Hematopoietic multipotent progenitor cell treated with erythropoietin and hydrocortisone succinate and interleukin-3 and kit ligand, for 15 days (in vitro differentiated cells): ENCODE results near the gene SIT1.
"Not testable (repeated sequence)": the region's sequence is repeated elsewhere in the genome, so short reads cannot be mapped to it uniquely, and the experiment has no call there.

Experiments used
- DNase-seq: peaks from one replicate; pipeline ENCODE4 v3.0.0-alpha.2; 2015; ENCODE audit warnings: low spot score

Gene SIT1

DNA sequence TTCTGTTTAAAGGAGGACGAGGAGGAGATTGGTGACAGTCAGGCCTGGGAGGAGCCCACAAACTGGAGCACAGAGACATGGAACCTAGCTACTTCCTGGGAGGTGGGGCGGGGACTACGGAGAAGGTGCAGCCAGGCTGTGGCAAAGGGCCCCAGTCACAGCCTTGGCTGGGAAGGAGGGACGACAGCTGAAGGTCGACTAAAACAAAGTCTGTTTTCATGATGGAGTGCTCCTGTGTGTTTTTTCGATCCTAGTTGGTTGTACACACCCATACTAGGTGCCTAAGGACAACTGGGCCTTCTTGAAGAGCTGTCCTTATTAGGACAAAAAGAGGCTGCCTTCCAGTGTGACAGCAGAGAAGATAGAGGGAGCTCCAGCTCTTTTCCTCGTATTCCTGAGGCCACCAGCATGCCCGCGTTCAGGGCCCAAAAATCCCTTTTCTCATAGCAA is 10.3 kb upstream of the SIT1 start:
- DNase-seq, result no peak

DNA sequence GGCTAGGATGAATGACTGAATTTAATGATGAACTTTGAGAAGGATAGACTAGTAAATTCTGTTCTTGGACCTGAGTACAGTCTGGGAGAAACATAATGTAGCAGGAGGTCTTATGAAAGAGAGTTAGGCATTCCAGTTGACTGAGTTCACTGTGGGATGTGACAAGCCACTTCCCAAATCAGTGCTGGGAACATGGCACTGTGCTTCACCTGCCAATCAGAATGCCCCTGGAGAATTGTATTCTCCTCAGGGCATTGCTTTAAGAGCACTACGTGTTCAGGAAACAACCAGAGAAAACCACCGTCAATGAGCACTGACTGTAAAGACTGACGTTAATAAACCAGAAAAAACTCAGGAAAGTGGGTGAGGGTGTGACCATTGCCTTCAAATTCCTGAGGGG is 8.6 kb upstream of the SIT1 start:
- DNase-seq, result no peak

DNA sequence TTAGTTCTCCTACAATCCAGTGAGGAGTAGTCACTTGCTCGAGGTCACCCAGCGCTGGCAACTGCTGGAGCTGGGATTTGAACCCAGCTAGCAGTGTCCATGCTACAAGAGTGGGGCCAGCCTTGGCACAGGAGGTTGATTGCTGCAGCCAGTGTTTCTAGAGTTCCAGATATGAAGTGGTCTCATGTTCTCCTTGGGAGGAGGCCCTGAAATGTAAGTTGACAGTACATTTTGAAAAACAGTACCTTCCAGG is 8.2 kb upstream of the SIT1 start:
- DNase-seq, result no peak

DNA sequence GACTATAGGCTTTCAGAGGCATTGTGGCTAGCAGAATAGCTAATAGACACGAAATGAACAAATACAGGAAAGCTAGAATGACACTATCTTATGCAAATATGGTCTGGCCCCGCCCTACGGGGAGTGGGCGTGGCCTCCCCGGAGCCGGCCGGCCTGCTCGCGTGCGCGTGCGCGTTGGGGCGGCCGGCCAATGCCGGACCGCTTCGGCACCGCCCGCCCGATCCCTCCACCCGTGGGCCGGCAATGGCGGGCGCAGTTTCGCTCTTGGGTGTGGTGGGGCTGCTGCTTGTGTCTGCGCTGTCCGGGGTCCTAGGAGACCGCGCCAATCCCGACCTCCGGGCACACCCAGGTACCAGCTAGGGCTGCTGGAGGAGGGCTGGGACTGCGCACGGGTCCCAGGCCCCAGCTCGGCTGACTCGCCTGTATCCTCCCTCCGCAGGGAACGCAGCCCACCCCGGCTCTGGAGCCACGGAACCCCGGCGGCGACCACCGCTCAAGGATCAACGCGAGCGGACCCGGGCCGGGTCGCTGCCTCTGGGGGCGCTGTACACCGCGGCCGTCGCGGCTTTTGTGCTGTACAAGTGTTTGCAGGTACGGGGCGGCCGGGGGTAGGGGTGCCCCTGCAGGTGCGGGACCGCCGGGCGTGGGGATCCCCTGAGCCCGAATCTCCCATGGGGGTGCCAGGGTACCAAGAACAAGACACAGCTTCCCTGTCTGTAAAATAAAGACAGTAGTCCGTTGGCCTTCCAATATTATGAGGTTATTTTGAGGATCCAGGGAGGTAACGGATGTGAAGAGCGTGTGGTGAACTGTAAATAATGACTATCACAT is 7.6 kb upstream of the SIT1 start, which contains the start of gene CCDC107:
Gene CCDC107, plus strand, starts transcription at position 156 of the 831 bp plus-strand sequence. Its CDS starts 88 bp downstream, at position 244.
- DNase-seq, result peak; percentile 92

DNA sequence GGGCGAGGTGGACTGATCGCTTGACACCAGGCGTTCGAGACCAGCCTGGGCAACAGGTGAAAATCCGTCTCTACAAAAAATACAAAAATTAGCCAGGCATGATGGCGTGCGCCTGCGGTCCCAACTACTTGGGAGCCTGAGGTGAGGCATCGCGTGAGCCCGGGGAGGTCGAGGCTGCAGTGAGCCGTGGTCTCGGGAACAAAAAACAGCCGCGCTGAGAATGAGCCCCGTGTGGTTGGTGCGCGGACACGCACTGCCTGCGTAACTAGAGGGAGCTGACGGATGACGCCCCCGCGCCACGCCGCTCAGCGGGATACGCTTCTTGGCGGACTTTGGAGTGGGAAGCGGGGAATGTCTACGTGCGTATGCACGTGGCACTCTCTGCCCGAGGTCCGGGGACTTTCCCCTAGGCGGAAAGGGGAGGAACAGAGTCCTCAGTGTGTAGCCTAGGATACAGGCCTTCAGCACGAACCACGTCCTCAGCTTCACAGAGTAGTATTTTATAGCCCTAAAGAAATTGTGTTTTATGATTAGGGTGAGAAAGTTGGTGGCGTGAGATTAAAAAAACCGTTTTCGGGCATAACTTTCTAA is 6.9 kb upstream of the SIT1 start, which contains the start of gene RMRP:
Gene RMRP, minus strand, starts transcription at position 474 of the 591 bp plus-strand sequence.
- DNase-seq, result peak; percentile 97

DNA sequence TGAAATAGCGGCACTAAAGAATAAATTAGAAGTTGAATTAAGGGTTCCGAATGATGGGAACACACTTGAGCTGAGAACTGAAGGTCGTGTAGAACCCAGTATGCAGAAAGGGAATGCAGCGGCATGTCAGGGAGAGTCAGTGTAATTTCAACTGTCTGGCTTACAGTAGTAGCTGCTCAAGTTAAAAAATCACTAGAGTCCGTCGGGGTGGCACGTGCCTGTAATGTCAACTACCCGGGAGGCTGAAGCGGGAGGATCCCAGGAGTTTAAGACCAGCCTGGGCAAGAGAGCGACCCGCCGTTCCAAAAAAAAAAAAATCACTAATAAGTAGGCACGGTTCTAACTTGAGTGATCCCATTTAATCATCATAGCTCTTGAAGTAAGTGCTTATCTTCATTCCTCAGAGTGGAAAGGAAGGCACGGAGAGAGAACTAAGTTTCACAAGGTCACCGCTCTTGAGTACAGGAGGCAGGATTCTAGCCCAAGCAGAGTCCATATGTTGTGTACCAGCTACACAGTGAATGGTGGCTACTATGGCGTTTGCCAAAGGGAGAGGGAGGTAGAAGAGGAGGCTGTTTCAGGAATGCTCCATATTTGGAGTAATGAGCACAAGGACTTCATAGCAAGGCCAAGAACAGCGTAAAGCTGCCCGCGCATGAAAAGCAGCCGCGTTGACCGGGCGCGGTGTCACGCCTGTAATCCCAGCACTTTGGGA is 6.3 kb upstream of the SIT1 start:
- no peak for DNase-seq

DNA sequence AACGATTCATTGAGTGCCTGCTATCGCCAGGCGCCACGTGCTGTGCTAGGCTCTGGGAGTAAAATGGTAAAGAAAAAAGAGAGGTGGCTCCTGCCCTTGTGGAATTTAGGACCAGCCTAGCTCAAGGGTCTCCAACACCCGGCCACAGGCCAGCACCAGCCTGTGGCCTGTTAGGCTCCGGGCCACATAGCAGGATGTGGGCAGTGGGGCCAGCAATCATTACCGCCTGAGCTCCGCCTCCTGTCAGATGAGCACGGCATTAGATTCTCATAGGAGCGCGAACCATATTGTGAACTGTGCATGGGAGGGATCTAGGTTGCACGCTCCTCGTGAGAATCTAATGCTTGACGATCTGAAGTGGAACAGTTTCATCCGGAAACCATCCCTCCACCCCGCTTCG is 5.6 kb upstream of the SIT1 start:
- no peak for DNase-seq

DNA sequence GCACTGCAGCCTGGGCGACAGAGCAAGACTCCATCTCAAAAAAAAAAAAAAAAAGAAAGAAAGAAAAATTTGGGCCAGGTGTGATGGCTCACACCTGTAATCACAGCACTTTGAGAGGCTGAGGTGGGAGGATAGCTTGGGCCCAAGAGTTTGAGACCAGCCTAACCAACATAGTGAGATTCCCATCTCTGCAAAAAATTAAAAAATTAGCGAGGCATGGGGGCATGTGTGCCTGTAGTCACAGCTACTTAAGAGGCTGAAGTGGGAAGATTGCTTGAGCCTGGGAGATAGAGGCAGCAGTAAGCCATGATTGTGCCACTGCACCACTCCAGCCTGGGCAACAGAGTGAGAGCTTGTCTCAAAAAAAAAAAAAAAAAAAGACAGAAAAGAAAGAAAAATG is 2.9 kb upstream of the SIT1 start:
- DNase-seq, result no peak

DNA sequence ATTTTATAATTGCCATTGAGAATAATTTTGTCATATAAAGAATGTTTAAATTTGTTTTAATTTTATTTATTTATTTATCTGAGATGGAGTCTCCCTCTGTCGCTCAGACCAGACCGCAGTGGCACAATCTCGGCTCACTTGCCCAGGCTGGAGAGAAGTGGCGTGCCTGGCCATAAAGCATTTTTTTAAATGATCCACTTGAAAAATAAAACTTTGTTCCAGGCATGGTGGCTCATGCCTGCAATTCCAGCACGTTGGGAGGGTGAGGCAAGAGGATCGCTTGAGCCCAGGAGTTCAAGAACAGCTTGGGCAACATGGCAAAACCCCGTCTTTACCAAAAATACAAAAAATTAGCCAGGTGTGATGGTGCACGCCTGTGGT is 2.1 kb upstream of the SIT1 start:
- DNase-seq, result no peak

DNA sequence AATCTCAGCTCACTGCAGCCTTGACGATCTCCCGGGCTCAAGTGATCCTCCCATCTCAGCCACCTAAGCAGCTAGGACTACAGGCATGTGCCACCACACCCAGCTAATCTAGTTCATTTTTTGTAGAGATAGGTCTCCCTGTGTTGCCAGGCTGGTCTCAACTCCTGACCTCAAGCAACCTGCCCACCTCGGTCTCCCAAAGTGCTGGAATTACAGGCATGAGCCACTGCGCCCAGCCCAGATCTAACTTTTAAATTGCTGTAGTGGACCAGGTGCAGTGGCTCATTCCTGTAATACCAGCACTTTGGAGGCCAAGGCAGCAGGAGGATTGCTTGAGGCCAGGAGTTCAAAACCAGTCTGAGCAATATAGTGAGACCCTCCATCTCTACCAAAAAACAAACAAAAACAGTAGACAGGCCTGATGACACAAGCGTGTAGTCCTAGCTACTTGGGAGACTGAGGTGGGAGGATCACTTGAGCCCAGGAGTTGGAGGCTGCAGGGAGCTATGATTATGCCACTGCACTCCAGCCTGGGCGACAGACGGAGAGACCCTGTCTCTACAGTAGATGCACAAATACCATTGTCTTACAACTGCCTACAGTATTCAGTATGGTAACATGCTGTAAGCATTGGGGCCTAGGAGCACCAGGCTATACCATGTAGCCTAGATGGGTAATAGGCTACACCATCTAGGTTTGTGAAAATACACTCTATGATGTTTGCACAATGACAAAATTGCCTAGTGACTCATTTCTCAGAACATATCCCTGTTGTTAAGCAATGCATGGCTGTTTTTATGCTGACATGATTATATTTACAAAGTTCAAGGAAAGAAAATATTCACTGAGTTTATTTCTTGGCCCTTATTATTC is 1.5 kb upstream of the SIT1 start:
- DNase-seq, result no peak

DNA sequence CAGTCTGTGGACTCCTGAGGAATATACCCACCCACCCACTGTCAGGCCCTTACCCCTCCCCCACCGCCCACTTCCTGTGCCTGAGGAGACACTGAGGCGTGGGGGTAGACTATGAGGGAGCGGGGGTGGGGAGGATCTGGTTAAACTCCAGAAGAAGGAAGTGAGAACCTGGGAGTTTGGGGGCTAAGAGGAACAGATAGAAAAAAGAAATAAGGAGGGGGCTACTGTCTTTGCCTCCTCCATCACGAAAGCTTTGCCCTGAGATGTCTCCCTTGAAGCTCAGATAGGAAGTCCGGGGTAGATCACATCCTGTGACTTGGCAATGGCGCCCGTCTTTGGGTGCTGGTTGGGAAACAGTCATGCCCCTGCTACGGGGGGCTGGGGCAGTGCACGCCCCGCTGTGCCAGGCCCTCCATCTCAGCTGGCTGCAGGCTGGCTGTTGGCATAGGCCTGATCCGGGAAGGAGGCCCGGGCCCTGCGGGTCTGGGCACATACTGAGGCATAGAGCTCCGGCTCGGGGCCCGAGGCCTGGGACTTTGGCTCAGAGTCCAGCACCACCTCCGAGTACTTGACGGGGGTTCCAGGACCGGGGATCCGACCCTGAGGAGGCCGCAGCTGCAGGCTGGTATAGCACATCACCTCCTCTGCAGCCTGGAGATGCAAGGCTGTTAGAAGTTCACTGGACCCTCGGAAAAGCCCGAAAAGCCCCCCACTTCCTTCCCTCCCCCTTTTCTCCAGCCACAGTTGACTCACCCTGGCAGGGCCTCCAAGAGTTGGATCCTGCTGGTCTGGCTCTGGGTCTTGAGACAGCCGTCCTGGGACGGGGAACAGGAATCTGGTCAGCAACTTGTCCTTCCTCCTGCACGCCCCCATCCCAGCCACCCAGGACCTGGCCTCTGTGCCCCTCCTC is 1.0 kb downstream of the SIT1 start:
- no peak for DNase-seq

DNA sequence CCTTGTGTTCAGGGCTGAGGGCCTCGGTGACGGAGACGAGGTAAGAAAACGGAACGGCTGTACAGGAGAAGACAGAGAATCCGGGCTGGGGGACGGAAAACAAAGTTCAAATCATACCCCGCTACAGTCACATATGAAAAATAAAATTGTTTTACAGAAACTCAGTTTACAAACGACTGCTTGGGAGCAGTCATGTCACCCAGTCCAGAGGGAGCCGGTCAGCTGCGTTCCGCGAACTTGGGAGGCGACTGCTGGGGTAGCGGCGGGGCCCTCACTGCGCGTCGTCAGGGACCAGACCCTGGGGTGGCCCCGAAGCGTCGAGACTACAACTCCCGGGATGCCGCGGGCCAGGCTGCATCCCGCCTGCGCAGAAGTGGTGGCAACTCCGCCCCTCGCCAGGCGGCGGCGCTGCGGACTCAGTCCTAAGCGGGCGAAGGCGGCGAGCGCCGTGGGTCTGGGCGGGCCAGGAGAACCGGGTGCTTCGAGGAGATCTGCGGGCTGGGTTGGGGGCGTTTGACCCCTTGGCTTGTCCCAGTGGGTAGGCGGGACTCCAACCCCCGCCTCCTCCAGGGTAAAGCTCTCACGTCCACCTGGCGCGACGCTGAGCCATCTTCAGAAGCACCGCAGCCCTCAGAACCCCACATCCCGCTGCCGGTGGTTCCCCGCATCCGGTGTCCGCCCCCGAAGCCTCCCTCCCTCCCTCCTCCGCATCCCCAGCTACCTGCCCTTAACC is 4.0 kb downstream of the SIT1 start:
- peak; percentile 86 for DNase-seq

DNA sequence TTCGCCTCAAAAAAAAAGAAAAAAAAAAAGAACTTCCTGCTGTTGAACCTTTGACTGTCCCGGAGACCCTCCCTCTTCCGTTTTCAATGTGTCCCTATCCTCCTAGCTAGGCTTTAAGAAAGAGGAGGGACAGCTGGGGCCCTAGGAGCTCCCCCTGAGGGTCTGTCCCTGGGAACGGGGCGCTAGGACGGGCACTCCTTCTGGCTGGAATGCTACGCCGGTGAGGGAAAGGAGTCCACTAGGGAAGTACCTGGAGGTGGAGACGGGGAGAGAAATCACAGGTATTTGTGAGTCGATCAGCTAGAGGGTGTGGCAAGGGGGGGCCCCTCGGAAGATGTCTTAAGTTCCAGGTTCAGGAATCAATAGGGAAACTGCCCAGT is 4.6 kb downstream of the SIT1 start:
- no peak for DNase-seq

DNA sequence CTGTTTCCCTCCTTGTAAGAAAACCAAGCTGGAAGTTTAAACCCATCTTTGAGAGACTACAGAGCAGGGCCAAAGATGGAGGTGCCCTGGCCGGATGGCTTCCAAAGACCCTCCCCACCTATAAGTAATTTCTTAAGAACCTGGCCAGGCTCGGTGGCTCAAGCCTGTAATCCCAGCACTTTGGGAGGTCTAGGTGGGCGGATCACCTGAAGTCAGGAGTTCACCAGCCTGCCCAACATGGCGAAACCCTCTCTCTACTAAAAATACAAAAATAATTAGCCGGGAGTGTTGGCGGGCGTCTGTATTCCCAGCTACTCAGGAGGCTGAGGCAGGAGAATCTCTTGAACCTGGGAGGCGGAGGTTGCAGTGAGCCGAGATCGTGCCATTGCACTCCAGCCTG is 5.0 kb downstream of the SIT1 start:
- DNase-seq, result not testable (repeated sequence)

DNA sequence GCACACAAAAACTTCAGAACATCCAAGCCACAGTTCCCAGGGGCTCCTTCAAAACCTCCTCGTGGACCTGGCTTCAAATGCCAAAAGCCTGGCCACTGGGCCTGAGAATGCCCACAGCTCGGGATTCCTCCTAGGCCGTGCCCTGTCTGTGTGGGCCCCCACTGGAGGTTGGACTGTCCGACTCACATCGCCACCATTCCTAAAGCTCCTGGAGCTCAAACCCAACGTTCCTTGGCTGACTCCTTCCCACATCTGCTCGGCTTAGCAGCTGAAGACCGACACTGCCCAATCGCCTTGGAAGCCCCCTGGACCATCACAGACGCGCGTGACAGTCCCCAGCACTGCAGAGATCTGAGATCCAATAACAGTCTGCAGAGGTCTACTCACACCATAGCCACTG is 7.7 kb downstream of the SIT1 start:
- no peak for DNase-seq

DNA sequence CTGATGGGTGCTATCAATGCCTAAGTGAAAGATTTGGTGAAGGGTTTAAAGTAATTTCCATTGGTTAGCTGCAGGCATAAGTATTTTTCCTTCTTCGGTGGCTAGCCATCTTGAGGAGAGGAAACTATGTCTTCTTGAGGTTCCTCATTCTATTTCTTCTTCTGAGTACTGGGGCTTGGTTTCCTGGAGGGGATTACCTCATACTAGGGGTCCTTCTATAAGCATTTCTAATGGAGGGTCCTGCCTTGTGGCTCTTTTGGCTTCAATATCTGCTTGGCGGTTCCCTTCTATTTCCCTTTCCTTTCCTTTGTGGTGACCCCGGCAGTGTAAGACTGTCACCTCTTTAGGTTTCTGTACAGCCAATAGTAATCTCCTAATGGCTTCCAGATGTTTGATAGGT is 9.3 kb downstream of the SIT1 start:
- not testable (repeated sequence) for DNase-seq

DNA sequence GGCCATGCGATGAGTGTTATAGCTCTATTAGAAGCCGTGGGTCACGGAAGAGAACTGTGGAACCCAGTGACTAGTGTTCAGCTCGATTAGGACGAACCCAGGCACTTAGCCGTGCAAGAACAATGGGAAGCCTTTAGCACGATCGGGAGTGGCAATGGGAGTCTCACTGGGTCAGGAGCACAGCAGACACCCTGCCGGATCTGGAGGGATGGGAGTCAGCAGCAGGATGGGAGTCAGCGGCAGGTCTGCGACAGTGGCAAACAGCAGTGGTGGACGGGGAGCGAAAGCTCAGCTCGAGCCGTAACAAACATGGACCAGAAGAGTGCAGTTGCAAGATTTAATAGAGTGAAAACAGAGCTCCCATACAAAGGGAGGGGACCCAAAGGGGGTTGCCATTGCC is 10.3 kb downstream of the SIT1 start:
- DNase-seq, result not testable (repeated sequence)

DNA sequence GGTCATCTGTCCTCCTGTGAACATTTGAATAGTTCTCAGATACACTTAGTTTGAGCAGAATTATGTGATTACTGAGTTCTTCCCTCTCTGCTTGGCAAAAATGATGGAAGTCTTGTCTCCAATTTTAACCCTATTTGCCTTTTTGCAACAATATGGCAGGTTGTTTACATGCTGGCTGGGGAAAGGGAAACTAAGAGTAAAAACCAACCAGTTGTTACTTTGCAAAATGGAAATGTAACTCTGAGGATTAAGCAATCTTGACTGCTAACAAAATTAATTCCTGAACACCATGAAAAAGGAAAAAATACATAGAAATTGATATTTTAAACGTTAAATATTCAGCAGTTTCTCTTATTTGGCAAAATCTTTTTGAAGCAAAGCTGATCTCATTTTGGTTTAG is 11.1 kb downstream of the SIT1 start:
- no peak for DNase-seq

DNA sequence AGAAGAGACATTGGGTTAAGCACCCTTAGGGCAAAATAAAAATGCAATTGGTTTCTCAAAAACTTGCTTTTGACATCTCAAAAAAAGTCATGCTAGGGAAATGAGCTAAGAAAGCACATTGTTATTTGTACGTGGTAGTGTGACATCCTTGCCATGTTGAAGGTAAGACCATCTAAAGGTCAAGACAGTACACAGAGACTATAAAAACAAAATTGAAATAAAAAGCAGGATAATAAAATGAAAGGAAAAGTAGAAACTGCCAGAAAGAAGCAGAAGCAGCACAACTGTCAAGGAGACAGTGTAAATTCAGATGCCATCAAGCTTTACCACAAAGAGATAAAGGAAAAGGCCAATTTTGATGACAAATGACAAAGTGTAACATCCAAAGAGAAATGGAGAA is 11.5 kb downstream of the SIT1 start:
- DNase-seq, result not testable (repeated sequence)

DNA sequence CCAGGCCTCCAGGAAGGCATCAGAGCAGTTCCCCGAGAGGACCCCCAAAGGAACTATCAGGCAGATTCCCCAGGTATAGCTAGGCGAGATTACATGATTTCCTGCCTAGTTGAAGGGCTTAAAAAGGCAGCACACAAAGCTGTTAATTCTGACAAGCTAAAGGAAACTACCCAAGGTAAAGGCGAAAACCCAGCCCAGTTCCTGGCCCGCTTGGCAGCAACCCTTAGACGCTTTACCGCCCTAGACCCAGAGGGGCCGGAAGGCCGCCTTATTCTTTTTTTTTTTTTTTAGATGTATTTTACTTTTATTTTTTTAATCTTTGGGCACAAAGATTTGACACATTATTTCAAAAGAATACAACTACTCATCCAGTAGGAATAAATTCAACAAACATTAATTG is 12.0 kb downstream of the SIT1 start:
- DNase-seq, result not testable (repeated sequence)
